BLaER1 treated with 17β-estradiol and CSF1 and Interleukin-3, amounts not matched to agents 10 nM and 100 nM (cell line): ENCODE results near the gene CAMLG.
"Not testable (repeated sequence)": the region's sequence is repeated elsewhere in the genome, so short reads cannot be mapped to it uniquely, and the experiment has no call there.

Experiments used
- H3K27ac ChIP-seq, 11 experiments: shearing (Covaris generic); formaldehyde crosslinking; 2 replicates each; pipeline ENCODE4 v1.8.1; 2022
- H3K27me3 ChIP-seq, 11 experiments: shearing (Covaris generic); formaldehyde crosslinking; 2 replicates each; pipeline ENCODE4 v1.8.1; 2022
- H3K36me3 ChIP-seq, 11 experiments: shearing (Covaris generic); formaldehyde crosslinking; 2 replicates each; pipeline ENCODE4 v1.8.1; 2022
- H3K4me1 ChIP-seq, 10 experiments: shearing (Covaris generic); formaldehyde crosslinking; 2 replicates each; pipeline ENCODE4 v1.8.1; 2022
- H3K4me2 ChIP-seq, 11 experiments: shearing (Covaris generic); formaldehyde crosslinking; 2 replicates each; pipeline ENCODE4 v1.8.1; 2022
- H3K4me3 ChIP-seq, 10 experiments: shearing (Covaris generic); formaldehyde crosslinking; 2 replicates each; pipeline ENCODE4 v1.8.1; 2022
- H3K9ac ChIP-seq, 11 experiments: shearing (Covaris generic); formaldehyde crosslinking; 2 replicates each; pipeline ENCODE4 v1.8.1; 2022
- H3K9me3 ChIP-seq, 11 experiments: shearing (Covaris generic); formaldehyde crosslinking; replicated peaks in 1 of 11; 2 replicates each; pipeline ENCODE4 v1.8.1; 2022
- H4K20me1 ChIP-seq, 11 experiments: shearing (Covaris generic); formaldehyde crosslinking; 2 replicates each; pipeline ENCODE4 v1.8.1; 2022
- Cebpa-rat ChIP-seq, 11 experiments: shearing (Covaris generic); IDR thresholded peaks; 2 replicates each; pipeline ENCODE4 v1.8.1; 2022

CAMLG gene

GRCh38 chr5:134738133-134738962 is at the start of gene CAMLG:
TSS of gene CAMLG (plus strand) at chr5:134738548. CDS start at chr5:134738621, 73 bp downstream.
- Histone ChIP-seq H4K20me1 (peaks cover 0 to 43% (median 14%) of the 10 kb centered on the region in 11 experiments; a peak in 12 of 22 replicates), H3K27me3 (no peaks in the 10 kb centered on the region), H3K4me3 (peak within 1 kb of the TSS; percentile 84 to 97 (median 90)), H3K9me3 (no peaks in the 10 kb centered on the region), H3K27ac (peak within 1 kb of the TSS; percentile 76 to 91 (median 85)), H3K4me1 (peaks cover 19 to 54% (median 48%) of the 10 kb centered on the region in 10 experiments), H3K36me3 (peaks cover 17 to 30% (median 24%) of the 10 kb centered on the region in 11 experiments; a peak in 21 of 22 replicates), H3K9ac (peak within 1 kb of the TSS; percentile 84 to 92 (median 89)), H3K4me2 (peak within 1 kb of the TSS; percentile 92 to 99 (median 93))
- no peak for TF ChIP-seq Cebpa-rat (IDR thresholded peaks at IDR 0.05)

GRCh38 chr5:134690144-134690543 is 48.2 kb upstream of the CAMLG start:
- not testable (repeated sequence) for H3K4me1 ChIP-seq, H3K9ac ChIP-seq, H4K20me1 ChIP-seq, H3K27me3 ChIP-seq, H3K27ac ChIP-seq, H3K9me3 ChIP-seq, H3K4me3 ChIP-seq, H3K4me2 ChIP-seq
- peaks cover 80 to 100% (median 93%) of the 10 kb centered on the region in 11 experiments for H3K36me3 ChIP-seq

- Histone ChIP-seq H3K4me1 (no peaks in the 10 kb centered on the region), H3K27ac (no peak overlapping the region), H3K36me3 (peaks cover 69 to 96% (median 85%) of the 10 kb centered on the region in 11 experiments), H3K4me3 (no peak overlapping the region), H3K4me2 (no peak overlapping the region), H4K20me1 (no peaks in the 10 kb centered on the region; a peak in 1 of 22 replicates), H3K9me3 (no peaks in the 10 kb centered on the region), H3K27me3 (no peaks in the 10 kb centered on the region), H3K9ac (no peak overlapping the region)
- no peak for TF ChIP-seq Cebpa-rat (IDR thresholded peaks at IDR 0.05)
Observed at GRCh38 chr5:134692722-134693121, 45.6 kb upstream of the CAMLG start.

- Histone ChIP-seq H3K27me3 (no peaks in the 10 kb centered on the region), H3K4me3 (no peak overlapping the region), H3K27ac (no peak overlapping the region), H3K4me2 (no peak overlapping the region), H3K9ac (no peak overlapping the region), H3K9me3 (no peaks in the 10 kb centered on the region), H3K36me3 (peaks cover 87 to 100% (median 94%) of the 10 kb centered on the region in 11 experiments), H4K20me1 (no peaks in the 10 kb centered on the region; a peak in 1 of 22 replicates), H3K4me1 (no peaks in the 10 kb centered on the region)
- TF ChIP-seq Cebpa-rat (IDR thresholded peaks at IDR 0.05), result no peak
Observed at GRCh38 chr5:134708301-134708700, 30.0 kb upstream of the CAMLG start.

- Histone ChIP-seq H3K27me3 (no peaks in the 10 kb centered on the region), H3K4me2 (no peak overlapping the region), H3K9ac (no peak overlapping the region), H3K4me1 (no peaks in the 10 kb centered on the region), H3K4me3 (no peak overlapping the region), H4K20me1 (no peaks in the 10 kb centered on the region), H3K27ac (no peak overlapping the region), H3K9me3 (no peaks in the 10 kb centered on the region), H3K36me3 (peaks cover 86 to 100% (median 94%) of the 10 kb centered on the region in 11 experiments)
- no peak for TF ChIP-seq Cebpa-rat (IDR thresholded peaks at IDR 0.05)
Observed at GRCh38 chr5:134714120-134714519, 24.2 kb upstream of the CAMLG start.

GRCh38 chr5:134714541-134714940 is 23.8 kb upstream of the CAMLG start:
- H4K20me1 ChIP-seq, result no peaks in the 10 kb centered on the region
- H3K4me3 ChIP-seq, result no peak overlapping the region
- H3K4me1 ChIP-seq, result no peaks in the 10 kb centered on the region
- peaks cover 86 to 100% (median 94%) of the 10 kb centered on the region in 11 experiments for H3K36me3 ChIP-seq
- no peak overlapping the region for H3K27ac ChIP-seq
- no peaks in the 10 kb centered on the region for H3K27me3 ChIP-seq
- no peak for TF ChIP-seq Cebpa-rat (IDR thresholded peaks at IDR 0.05)
- H3K9me3 ChIP-seq, result no peaks in the 10 kb centered on the region
- H3K9ac ChIP-seq, result no peak overlapping the region
- H3K4me2 ChIP-seq, result no peak overlapping the region

GRCh38 chr5:134715466-134715865 is 22.9 kb upstream of the CAMLG start:
- H3K4me3 ChIP-seq, H3K4me1 ChIP-seq, H3K4me2 ChIP-seq, H3K27ac ChIP-seq, H3K9me3 ChIP-seq, H3K27me3 ChIP-seq, H4K20me1 ChIP-seq, H3K9ac ChIP-seq: not testable (repeated sequence)
- peaks cover 85 to 100% (median 94%) of the 10 kb centered on the region in 11 experiments for H3K36me3 ChIP-seq

- H3K27ac ChIP-seq, result no peak overlapping the region
- H3K4me2 ChIP-seq, result no peak overlapping the region
- no peaks in the 10 kb centered on the region for H3K9me3 ChIP-seq
- no peak overlapping the region for H3K9ac ChIP-seq
- TF ChIP-seq Cebpa-rat (IDR thresholded peaks at IDR 0.05), result no peak
- H4K20me1 ChIP-seq, result no peaks in the 10 kb centered on the region
- no peaks in the 10 kb centered on the region for H3K27me3 ChIP-seq
- peaks cover 48 to 78% (median 53%) of the 10 kb centered on the region in 11 experiments for H3K36me3 ChIP-seq
- no peak overlapping the region for H3K4me3 ChIP-seq
- no peaks in the 10 kb centered on the region for H3K4me1 ChIP-seq
Observed at GRCh38 chr5:134724872-134725271, 13.5 kb upstream of the CAMLG start.

GRCh38 chr5:134732819-134733218 is 5.5 kb upstream of the CAMLG start:
- no peak for TF ChIP-seq Cebpa-rat (IDR thresholded peaks at IDR 0.05)
- Histone ChIP-seq H3K4me2 (peak overlapping the region in 4 of 11 experiments; percentile 41 to 71 (median 56); a peak in 8 of 22 replicates), H3K27me3 (no peaks in the 10 kb centered on the region), H3K9me3 (no peaks in the 10 kb centered on the region), H4K20me1 (no peaks in the 10 kb centered on the region), H3K36me3 (peaks cover 0 to 7% (median 0%) of the 10 kb centered on the region in 11 experiments; a peak in 4 of 22 replicates), H3K4me1 (peaks cover 0 to 50% (median 28%) of the 10 kb centered on the region in 10 experiments; a peak in 16 of 20 replicates), H3K27ac (no peak overlapping the region), H3K4me3 (no peak overlapping the region), H3K9ac (no peak overlapping the region)
